GM21529 (cell line): ENCODE results near the gene RALGAPA2.

ENCODE experiments used
- ATAC-seq: cut with Tn5 transposase; IDR thresholded peaks from one replicate; pipeline ENCODE4 v1.9.1; 2021; ENCODE audit not compliant: unreplicated experiment

Gene RALGAPA2

GRCh38 chr20:20712474-20713243, at the start of gene RALGAPA2:
Gene RALGAPA2, minus strand, starts transcription at chr20:20712644. Its CDS starts 164 bp downstream, at chr20:20712480.
- peak; percentile 95 for ATAC-seq

DNA sequence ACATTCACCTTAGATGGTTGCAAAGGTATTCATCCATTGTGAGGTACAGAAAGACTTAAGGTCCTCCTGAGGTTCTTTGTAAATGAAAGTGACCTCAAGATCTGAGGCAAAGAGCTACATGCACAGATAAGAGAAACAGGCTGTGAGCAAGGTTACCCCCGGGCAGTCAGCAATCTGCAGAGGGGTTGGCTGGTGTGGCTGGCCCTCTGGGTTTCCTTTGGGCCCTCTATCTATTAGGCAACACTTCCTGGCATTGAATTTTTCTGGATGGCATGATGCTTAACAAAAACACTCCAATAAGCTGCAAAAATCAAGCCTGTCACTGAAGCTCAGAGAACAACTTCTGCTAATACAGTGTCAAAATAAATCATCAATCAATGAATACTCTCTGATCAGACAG, 48.9 kb upstream of the RALGAPA2 start:
- ATAC-seq = no peak

GRCh38 chr20:20759132-20759531, 46.7 kb upstream of the RALGAPA2 start:
- no peak for ATAC-seq

DNA sequence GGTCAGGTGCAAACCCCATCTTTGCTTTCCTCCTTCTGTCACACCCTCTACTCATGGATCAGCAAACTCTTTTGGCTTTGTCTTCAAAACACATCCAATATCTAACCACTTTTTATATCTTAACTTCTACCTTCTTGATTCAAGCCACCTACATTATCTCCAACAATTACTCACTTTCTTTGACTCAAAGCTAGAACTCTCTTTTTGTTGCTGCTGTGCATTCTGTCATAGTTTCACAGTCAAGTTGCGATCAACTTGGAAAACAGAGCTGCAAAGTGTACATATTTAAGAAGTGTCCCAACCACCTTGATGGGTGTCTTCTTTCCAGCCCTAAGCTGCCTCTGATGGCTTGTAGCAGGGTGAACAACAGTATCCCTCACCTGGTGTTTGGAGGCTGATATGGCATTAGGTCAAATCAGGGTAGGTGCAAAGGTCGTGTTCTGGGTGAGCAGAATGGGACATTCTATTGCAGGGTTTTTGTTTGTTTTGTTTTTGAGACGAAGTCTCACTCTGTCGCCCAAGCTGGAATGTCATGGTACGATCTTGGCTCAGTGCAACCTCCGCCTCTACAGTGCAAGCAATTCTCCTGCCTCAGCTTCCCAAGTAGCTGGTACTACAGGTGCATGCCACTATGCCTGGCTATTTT, 43.4 kb upstream of the RALGAPA2 start:
- no peak for ATAC-seq

GRCh38 chr20:20755231-20755630, 42.8 kb upstream of the RALGAPA2 start:
- ATAC-seq = no peak

GRCh38 chr20:20754714-20755113, 42.3 kb upstream of the RALGAPA2 start:
- ATAC-seq = no peak

DNA sequence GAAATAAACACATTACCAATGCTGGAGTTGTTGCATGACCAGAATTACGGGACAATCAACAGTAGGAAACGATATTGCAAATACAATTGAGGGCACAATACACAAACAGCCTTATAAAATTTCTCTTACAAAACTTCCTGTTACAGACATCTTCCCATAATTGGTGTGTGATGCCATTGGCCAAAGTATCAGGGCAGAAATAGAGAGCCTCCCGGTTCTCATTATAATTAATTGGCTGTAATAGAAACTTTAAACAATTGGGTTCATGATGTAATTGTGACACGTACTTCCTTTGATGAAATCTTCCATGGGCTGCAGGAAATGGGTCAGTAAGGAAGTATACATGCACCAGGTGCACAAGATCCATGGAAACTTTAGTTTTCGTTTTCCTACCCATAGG, 40.3 kb upstream of the RALGAPA2 start:
- ATAC-seq = no peak

DNA sequence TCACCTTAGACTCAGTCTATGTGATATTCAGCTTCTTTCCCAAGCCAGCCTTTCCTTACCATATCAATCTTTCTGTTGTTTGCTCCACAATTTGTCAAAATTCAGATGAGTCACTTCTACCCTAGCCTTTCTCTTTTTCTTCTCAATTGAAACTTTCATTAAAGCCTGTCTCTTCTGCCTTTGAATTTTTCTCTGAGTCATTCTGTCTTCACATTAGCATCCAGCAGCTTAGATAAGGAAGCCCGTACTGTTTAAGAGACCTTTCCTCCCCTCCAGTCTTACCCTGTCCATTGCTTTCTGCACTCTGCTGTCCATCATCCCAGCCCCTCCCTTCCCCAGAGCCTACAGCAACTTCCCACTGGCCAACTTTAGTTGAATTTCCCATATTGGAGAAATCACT, 34.9 kb upstream of the RALGAPA2 start:
- no peak for ATAC-seq

DNA sequence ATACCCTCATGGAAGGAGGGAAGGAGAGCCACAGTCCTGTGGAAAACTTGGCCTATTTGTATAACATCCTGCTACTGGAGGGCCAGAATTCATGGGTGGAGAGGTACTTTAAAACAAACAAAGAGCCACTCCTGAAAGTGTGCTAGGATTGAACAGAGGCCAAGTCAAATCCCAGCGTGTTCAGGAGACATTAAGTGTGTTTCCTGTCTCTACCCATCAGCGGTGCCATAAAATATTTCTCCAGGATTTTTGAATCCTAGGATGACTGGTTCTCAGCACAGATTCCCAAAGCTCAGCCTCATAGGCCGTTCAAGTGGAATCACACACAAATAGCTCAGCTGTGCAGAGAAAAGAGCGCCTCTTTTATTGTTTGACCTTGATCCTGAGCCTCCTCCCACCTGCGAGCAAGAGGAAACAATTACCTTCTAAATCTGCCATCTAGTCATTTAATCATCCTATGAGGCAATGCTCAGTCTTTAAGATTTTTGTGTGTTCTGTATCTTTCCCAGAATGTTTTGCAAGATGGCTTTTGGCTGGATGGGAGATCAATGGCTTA, 31.8 kb upstream of the RALGAPA2 start:
- ATAC-seq = no peak

GRCh38 chr20:20743511-20744169, 31.2 kb upstream of the RALGAPA2 start:
- no peak for ATAC-seq

GRCh38 chr20:20741087-20742045, 28.9 kb upstream of the RALGAPA2 start:
- no peak for ATAC-seq

GRCh38 chr20:20740541-20740940, 28.1 kb upstream of the RALGAPA2 start:
- ATAC-seq = no peak

DNA sequence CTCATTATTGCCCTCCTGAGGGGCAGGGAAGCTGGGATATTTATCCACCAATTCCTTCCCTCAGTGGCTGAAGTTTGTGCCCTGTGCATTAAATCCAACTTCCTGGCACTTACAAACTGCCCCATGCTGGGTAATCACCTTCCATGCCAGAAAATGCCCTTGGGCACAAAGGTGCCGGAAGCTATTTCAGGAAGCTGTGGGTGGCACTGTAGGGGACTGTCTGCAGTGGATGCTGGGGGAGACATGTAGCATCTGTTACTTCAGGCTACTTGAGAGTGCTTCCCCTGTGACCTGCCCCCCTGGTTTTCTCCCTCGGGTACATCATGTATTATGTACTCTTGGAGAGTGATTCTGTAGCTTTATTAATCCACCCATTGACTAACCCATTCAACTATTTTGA, 24.7 kb upstream of the RALGAPA2 start:
- no peak for ATAC-seq

DNA sequence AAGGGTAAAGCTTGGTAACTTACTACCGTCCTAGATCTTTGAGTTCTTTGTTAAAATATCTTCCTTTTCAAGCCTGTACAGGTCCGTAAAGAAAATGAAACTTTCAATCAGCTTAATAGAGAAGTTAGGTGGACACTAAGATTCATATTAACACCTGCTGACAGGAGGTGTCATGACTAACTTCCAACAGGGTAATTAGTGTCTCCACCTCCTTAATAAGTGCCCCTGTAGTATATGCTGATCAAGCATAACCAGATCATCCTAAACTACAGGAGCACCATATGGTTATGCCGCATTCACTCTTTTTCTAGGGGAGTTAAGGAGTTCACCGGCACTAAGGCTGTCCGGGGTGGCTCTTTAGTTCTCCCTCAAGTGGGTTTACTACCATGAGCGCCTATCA, 23.9 kb upstream of the RALGAPA2 start:
- no peak for ATAC-seq

GRCh38 chr20:20734475-20734948, 22.1 kb upstream of the RALGAPA2 start:
- ATAC-seq = peak; percentile 46

GRCh38 chr20:20733943-20734342, 21.5 kb upstream of the RALGAPA2 start:
- ATAC-seq = peak; percentile 23

DNA sequence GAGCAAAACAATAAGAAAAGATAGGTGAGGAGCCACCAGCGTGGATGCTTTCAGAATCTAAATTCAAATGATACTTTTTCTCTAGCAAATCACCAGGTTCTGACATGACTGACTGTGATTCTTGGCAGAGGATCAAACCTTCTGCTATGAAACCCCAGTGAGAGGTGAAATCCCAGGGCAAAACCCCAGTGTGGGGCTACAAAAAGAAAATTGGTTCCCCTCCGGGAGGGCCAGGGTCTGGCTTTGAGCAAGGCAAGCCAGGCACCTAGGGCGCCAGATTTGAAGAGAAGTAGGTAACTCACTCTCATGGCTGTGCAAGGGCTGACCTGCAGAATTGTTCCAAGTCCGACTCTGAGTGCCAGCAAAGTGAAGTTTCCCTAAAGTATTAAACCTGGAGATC, 20.2 kb upstream of the RALGAPA2 start:
- ATAC-seq = peak; percentile 44

- no peak for ATAC-seq
Measured at GRCh38 chr20:20731945-20732296, 19.5 kb upstream of the RALGAPA2 start.

DNA sequence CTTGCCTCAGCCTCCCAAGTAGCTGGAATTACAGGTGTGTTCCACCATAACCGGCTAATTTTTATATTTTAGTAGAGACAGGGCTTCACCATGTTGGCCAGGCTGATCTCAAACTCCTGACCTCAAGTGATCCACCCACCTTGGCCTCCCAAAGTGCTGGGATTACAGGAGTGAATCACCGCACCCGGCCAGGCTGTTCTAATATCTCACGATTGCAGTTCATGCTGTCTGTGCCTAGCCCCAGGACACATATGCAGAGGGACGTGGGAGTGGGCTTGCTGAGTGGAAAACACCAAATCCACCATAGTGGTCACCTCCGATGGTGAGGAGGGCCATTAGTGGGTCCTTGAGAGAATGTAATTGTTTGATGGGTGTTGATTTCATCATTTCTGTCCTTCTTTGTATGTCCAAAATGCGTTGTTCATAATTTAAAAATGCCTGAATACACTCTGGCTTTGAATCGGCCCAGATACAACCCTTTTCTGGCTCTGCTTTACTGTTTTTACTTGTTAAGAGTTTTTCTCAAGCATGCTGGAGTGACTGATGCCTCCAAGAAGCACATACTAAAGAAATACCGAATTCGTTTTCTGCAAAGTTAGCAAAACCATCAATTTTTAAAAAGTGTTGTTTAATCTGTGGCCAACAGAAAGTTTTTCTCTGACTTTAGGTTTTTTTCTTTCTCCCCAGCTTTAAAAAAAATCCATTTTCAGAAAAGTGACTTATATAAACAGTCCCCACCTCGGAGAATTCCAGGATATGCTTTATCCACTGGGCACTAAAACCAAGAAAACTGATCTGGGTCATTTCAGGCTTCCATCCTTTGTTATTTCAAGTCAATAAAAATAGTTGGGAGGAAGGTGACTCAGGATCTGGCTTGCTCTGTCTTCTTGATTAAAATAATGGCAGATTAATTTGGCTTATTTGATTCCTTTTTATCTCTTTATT, 18.8 kb upstream of the RALGAPA2 start:
- ATAC-seq = no peak
